MM.1S (cell line): ENCODE data around the gene TTYH1.

ENCODE experiments used
- CTCF ChIP-seq: fragments of 300-600 bp; sonication (generic); IDR thresholded peaks from 2 replicates; pipeline ENCODE4 v1.5.1; 2016; ENCODE audit warnings: antibody characterized with exemption, low read length, mixed read lengths
- EZH2 ChIP-seq: fragments of 300-600 bp; sonication (generic); optimal IDR thresholded peaks from 2 replicates; pipeline ENCODE3; 2017; ENCODE audit warnings: low read depth, mild to moderate bottlenecking, antibody characterized with exemption, low read length, mixed read lengths
- EZH2phosphoT487 ChIP-seq: fragments of 300-600 bp; sonication (generic); IDR thresholded peaks from 2 replicates; pipeline ENCODE4 v1.6.1; 2018; ENCODE audit warnings: antibody characterized with exemption, low read length

- TF ChIP-seq EZH2: no peak
- TF ChIP-seq CTCF: no peak
- no peak for TF ChIP-seq EZH2phosphoT487
These were observed 36.0 kb upstream of the TTYH1 start for GRCh38 chr19:54379187-54379678.
